Measurements from ENCODE around the gene SLC22A23.

SLC22A23 gene

DNA sequence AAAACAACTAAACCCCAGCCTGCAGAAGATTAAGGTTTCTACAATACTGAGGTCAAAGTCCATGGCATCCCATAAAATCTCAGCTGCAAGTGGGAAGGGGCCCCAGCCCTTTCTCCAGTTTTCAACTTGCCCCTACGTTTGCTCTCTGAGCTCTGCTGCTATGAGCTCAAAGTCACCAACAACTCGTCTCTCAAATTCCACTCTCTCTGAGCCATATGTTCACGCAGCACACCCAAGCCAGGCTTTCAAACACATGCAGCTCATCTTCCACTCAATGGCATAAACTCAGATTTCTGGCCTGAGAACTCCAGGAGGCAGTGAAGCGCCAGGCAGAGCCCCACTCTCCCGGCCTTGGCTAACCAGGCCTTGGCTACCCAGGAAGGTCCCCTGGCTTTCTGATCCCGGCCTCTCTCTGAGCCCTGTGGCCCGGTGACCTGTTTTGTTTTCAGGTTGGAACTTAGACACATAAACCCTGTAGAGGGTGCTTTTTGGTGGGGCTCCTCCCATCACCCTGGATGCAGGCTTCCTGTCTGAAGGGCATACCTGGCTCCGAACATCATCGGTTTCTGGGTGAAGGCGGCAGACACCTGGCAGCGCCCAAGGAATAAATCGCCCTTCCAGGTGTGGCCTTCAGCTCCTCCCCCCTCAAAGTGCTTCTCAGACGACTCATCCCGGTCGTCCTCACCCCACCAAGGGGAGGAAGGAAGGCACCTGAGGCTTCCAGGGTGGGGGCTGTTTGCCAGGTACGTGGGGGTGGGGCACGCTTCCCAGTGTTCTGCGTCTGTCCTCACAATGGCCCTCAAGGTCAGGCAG lies 12.4 kb downstream of the SLC22A23 start:
- DNase-seq: no peak

DNA sequence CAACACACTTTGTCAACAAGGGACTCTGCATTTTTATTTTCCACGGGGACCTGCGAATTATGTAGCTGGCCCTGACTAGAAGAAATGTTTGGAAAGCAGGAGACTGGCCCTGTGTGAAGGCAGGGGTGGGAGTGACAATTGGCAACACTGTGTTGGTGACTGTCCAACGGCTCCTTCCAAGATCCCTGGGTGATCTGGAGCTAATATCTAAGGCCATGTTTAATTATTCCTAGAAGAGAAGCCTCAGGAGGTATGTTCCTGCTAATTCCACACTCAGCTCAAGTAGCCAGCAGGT lies 13.7 kb downstream of the SLC22A23 start:
- no peak for DNase-seq

- DNase-seq: no peak
Measured at GRCh38 chr6:3442431-3443220, 14.2 kb downstream of the SLC22A23 start.

DNA sequence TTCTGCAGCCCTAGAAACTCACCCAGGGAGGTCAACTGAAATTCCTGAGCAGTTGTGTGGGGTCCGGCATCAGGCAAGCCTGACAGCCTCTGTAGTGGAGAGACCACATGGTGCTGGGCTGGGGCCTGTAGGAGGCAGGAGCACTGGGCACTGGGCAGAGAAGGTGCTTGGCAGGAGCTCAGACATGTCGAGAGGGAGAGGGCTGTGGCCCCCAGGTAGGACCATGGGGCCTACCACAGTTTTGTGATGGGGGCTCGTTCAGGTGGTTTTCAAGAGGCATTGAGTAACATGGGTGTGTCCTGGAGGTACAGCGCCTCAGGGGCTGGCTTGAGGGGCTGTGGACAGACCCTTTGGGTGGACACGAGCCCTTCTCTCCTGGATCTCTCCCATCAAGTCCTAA lies 15.9 kb downstream of the SLC22A23 start:
- no peak for DNase-seq

DNA sequence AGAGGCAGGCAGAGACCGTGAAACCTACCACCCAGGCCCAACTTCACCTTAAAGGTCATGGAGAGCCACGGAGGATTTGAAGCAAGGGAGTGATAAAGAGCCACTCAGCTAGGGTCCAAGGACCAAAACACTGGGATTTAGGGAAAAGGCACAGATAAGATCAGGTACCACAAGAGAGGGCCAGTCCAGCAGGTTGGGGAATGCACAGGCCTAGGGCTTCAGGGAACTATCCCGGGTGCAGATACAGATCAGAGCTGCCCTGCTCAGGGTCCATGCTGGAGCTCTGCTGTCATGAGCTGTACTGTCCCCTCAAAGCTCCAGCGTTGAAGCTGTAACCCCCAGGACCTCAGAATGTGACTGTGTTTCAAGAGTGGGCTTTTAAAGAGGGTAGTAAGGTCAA lies 16.9 kb downstream of the SLC22A23 start:
- no peak for DNase-seq

DNA sequence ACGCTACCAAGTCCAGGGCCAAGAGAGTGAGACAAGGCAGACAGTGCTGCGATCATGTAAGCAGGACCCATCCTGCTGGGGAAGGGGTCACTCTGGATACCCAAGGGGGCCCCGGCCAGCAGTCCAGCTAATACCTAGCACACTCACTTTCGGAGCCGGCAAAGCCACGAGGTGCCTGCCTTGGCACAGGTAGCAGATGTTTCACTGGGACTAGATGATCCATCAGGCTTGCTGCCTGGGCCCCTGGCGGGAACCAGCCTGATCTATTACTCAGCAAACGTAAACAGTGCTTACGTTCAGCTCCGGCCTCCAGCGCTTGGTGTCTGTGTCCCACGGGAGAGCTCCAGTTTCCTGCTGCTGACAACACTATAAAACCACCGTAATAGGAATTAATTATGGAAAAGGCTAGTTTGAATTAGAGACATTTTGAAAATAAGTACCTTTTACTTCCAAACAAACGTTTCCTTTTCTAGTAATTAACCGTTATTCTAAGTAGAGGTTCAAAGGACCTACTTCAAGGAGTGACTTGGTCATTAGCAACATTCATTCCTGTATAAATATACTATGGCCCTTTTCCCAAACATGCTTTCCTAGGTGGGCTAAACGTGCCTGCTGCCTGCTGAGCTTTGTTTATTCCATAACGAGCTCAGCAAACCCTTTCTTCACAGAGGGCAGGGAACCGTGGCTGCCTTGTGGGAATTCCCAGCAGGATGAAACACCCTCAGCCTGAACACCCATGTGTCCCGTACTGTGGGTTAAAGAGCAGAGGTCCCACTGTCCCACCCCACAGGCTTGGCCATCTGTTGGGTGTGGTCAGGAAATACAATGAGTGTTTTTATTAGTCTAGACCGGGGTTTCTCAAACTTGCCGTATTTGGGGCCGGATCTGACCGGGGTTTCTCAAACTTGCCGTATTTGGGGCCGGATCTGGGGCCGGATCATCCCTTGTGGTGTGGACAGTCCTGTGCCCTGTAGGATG lies 18.4 kb downstream of the SLC22A23 start:
- peak; percentile 47 for DNase-seq

GRCh38 chr6:3433005-3433404 lies 23.8 kb downstream of the SLC22A23 start:
- no peak for DNase-seq

- no peak for DNase-seq
Measured at GRCh38 chr6:3432416-3432815, 24.4 kb downstream of the SLC22A23 start.

DNA sequence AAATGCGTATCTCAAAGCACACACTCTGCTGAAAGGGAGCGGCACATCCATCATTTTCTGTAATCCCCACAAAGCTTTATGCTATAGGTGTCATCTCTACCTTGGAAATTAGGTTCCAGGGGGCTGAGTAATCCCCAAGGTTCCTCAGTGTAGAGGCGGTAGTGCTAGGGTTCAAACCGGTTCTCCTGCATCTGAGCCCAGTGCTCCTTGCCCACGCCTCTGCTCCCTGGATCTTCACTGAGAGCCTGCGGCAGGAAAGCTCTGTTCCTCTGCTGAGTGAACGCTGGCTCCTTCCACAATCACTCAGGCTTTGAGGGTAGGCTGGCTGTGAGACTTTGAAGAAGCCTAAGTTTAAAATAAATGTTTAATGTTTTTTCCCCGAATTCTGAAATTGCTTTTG lies 24.9 kb downstream of the SLC22A23 start:
- no peak for DNase-seq

DNA sequence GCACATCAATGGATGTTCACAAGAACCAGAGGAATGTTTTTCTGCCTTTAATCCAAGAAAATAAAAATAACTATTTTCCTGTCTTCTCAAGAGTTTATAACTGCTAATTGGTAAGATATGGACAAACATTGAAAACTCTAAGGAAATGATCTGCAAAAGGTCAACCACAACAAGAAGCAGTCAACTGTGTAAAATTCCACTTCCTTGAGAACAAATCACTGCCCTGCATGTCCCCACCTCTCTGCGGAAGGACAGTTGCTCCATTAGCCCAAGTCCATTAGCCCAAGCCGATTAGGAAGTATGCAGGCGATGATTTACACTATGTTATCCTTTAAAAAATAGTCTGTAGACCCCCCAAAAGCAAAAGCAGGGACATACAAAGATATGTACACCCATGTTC lies 27.6 kb downstream of the SLC22A23 start:
- no peak for DNase-seq

DNA sequence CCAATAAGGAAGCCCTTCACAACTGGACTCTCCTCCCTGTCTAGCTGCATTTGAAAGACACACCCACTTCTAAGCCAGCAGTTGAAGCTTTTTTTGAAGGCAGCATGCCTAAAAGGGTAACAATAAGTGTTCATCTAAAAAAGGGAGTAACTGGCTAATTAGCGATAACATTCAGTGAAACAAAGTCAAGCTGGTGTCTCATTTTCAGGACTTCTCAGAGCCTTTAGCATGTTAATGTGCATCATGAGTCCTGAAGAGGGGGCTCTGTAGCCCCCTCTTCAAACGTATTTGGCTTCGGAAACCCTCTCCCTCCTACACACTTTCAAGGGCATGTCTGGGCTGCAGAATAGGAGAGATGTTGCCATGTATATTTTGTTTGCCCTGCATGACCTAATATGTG lies 28.1 kb downstream of the SLC22A23 start:
- DNase-seq: no peak

DNA sequence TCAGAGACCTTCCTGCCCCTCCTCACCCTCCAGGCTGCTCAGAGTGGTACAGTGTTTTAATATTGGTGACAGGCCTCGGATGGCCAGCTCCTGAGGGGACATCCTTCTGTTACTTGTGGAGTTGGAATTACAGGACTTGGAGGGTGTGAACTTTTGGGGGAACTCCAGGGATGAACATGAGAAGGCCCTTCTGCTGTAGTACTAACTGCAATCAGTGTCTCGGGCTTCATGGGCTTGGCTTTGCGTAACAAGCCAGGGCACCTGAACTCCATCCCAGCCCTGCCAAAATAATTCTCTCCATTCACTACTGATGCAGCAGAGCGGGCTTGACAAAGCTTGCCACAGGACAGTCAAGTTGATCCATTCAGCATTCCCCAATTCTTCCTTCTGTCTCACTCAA lies 28.6 kb downstream of the SLC22A23 start:
- DNase-seq: no peak

DNA sequence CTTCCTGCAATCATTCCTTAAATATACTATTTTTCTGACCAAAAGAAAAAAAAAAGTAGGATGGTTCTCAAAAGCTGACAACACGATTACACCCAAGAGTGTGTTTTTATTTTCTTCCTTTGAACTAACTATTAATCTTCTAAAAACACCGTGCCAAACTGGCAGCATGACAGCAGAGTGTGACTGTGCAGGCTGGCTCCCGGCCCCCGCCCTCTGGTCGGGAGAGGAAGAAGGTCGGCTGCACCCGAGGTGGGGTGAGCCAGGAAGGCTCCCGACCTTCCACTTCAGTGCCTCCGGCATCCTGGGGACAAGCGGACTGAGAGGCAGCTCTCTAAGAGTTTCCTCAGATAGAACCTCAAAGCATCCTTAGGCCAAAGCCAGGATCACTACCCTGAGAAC lies 29.2 kb downstream of the SLC22A23 start:
- no peak for DNase-seq

DNA sequence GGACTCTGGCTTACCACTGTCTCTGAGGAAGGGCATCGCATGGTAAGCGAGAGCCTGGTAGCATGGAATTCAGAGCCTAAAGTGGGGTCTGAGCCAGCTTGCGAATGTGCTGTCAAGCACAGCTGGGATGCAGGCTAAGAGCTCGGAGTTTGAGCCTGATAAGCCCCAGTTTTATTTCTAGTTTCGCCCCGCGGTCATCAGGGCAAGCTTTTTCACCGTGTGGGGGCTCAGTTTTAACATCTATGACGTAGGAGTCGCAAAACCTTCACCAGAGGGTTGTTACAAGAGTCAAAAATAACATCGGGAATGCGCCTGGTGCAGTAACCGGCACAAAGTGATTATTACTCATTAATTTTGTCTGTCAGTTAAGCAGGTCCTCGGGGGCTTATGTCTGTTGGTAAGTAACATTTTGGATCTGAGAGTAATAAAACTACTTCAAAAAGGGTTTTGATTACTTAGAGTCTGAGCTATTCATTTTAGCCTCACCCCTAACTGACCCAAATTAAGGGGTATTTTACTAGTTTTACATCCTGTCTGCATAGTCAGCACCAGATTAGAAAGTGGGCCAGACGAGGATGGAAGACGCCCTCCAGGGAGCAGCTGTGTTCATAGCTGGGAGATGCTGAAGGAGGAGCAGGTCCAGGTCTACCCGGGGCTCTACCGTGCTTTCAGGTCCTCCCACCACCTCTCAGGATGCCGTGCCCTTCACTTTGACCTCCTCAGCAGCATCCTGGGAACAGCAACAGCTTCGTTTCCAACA lies 29.7 kb downstream of the SLC22A23 start:
- no peak for DNase-seq

DNA sequence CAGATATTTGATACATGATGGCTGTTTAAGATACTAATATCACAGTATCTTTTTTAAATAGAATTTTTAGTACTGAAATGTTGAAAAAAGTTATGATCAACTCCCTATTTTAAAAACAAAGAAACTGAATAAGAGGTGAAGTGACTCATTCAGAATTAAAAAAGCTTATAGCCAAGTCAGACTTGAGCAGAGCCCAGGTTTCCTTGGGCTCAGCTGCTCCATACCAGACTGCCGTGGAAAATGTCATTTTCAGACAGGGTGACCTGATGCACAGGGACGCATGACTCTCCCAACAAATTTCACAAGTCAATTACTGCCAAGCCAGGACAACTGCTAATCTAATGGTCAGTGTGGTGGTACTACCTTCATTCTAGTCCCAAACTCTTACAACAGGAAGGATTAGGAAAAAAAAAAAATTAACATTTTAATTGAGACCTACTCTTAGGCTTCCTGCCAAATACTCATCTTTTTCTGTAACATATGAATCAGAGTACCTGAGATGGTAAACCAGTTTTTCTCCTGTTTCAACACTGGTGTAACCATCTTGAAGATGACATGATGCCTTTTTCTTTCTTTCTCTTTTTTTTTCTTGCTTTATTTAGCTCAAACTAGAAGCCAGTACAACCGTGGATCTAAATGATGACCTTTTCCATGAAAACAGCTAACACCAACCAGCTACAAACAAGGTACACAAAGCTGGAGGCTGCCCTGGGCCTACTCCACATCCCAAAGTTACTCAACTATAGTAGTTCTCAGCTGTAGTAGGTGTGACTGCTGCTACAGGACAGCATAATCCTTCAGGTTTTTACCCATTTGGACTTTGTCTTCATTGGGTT lies 30.5 kb downstream of the SLC22A23 start:
- no peak for DNase-seq

GRCh38 chr6:3425574-3425973 lies 31.3 kb downstream of the SLC22A23 start:
- no peak for DNase-seq

DNA sequence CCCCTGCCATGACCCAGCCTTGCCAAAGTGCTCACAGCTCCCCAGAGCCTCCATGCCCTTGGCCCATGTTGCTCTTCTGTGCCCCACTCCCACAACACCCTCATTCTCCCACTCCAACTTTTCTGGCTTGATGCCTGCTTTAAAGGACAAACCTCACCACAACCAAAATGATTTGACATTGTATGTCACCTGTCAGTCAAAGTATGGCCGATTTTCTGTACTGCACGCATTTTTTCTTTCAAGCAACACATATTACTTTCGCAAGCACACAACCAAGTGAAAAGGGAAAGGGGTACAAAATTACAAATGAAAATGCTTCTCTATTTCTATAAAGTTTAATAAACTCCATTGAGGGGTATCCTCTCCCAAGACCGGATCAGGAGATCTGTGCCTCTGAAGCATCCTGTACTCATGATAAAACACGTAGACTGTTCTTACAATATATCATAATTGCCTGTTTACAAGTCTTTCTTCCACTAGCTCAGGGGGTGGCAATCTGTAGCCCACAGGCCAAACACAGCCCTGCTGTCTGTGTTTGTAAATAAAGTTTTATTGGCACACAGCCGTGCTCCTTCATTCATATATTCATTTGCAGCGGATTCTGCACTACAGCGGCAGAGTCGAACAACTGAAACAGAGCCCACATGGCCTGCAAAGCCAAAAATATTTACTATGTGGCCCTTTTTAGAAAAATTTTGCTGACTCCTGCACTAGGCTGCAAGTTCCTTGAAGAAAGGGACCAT lies 32.5 kb downstream of the SLC22A23 start:
- DNase-seq: no peak

- no peak for DNase-seq
Measured at GRCh38 chr6:3423439-3424184, 33.2 kb downstream of the SLC22A23 start.

DNA sequence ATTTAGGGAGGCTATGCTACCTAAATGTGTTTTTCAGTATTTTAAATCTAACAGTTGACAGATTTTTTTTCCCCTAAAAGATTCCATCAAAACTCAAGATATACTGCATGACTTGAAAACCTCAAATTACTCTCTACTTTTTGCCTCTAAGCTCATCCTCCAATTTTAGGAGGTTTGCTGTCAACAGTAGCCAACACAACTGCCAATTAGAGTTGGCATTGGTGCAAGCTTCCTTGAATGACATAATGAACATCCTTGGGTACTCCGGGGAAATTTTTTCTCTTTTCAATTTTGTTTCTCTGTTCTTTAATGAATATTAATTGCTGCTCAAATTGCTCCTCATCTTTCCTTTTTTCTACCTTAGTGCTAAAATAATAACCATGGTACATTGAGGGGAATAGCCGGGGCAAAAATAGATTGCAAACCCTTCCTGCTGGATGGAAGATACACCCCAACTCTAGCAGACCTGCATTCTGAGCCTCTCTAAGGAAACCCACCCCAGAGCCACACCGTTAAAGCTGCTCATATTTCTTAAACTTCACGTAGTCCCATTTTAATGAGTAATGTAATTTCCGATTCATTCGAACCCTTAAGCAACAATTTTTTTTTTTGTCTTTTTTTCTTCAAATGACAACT lies 34.3 kb downstream of the SLC22A23 start:
- DNase-seq: no peak

All from NCI-H187 treated with DMSO at 0.1 percent for 48 hours (cell line).